Kasumi-1 (cell line): Measurements from ENCODE around the gene ADAMTS12.
"Not testable (repeated sequence)": the region's sequence is repeated elsewhere in the genome, so short reads cannot be mapped to it uniquely, and the experiment has no call there.

Experiments
- DNase-seq, 2 experiments: peaks; one replicate each; lab custom pipeline; 2025; lab: John Stamatoyannopoulos, UW

The ADAMTS12 gene

DNA sequence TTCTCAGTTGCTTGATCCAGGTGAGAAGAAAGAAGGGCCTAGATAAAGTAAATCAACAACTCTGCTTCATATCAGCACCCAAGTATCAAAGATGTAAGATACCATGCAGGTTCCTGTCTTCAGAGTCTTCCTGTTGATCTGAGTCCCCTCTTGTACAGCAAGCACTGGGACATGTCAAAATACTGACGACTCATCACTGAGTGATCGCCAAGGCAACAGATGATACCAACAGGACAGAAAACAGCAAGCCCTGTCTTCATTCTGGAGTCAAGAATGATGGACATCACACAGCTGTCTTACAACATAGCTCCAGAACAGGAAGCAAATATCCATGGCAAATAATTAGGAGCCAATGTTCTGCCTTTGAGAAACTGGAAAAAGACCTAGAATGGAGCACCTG is 367.3 kb downstream of the ADAMTS12 start:
- DNase-seq = no peak

DNA sequence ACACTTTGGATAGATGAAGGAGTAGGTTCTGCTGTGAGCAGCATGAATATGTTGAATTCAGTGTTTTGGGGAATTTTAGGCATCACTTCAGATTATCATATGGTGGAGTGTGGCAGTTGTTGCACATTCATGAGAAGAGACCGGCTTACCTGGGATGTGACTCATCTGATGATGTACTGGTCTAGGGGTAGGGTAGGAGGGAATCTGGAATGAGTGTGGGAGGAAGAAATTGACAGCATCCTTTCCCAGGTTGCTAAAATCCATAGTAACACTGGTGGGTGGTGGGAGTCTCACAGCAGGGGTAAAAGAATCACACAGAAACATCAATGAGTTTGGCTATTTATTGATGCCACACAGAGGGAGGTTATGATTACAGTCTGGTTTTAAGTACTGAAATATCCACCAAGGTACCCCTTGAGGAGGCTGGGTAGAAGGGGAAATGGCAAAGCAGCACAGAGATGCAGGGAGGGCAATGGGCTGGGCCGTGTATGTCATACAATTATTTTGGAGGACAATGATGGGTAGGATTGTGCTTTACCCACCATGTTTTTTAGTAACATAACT is 368.5 kb downstream of the ADAMTS12 start:
- no peak for DNase-seq

DNA sequence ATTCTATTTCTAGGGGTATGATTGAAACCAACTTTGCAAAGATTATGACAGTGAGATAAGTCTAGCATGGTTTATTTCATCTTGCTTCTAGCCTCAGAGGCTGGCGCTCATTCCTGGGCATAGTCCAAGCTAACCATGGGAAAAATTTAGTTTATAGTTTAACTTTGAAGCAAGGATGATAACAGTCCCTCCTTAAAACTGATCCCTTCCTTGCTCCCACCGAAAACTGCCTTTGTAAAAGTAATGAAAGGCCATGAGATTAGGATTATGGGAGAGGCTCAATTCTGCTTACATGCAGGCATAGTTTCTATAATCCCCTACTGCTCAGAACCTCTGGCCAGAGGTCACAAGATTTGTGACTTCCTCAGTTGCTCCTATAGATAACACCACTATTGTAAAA is 375.4 kb downstream of the ADAMTS12 start:
- DNase-seq = no peak

DNA sequence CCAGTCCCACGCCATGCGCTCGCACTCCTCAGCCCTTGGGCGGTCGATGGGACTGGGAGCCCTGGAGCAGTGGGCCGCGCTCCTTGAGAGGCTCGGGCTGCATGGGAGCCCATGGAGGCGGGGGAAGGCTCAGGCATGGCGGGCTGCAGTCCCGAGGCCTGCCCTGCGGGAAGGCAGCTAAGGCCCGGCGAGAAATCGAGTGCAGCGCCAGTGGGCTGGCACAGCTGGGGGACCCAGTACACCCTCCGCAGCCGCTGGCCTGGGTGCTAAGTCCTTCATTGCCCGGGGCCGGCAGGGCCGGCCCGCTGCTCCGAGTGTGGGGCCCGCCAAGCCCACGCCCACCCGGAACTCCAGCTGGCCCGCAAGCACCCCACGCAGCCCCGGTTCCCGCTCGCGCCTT is 376.4 kb downstream of the ADAMTS12 start:
- DNase-seq = not testable (repeated sequence)

DNA sequence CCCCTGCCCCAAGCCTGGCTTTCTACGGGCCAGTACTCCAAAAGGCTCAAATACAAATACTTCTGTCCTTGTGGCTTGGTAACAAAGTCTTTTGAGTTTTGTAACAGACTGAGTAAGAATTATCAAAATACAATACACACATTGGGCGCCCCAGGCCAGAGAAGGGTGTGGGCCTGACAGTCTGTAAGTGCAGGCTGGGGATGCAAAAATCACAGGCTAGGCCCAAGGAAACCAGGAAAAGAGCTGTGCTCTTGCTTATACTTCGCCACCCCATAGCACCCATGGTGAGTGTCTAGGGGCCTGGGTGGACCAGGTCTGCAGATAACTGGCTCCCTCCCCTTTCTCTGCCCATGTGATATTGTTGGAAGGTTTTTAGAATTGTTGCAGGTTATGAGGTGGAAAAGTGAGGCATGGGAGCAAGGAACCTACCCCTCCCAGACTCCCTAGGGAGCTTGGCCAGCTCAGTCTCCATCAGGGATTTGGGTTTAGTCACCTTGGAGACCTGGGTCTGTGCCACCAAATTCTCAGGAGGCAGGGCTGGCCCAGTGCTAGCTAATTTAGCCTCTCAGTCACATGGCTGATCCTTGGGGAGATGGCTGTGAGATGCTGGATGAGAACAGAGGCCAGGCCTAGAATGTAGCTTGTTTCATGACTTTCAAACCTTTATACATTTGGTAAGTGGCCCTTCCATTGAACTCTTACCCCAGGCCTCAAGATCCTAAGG is 378.2 kb downstream of the ADAMTS12 start:
- DNase-seq = no peak

DNA sequence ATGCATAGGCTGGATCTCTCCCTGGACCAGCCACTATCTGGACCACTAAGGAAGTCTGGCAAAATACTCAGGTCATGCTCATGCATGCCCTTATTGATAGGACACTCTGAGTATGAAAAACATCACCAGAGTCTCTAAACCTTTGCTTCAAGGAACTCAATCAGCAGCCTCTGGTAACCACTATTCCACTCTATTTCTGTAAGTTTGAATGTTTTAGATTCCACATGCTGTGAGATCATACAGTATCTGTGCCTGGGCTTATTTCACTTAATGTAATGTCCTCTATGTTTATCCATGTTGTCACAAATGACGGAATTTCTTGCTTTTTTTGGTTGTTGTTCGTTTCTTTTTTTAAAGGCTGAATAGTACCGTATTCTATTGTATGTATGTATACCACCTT is 382.8 kb downstream of the ADAMTS12 start:
- no peak for DNase-seq

DNA sequence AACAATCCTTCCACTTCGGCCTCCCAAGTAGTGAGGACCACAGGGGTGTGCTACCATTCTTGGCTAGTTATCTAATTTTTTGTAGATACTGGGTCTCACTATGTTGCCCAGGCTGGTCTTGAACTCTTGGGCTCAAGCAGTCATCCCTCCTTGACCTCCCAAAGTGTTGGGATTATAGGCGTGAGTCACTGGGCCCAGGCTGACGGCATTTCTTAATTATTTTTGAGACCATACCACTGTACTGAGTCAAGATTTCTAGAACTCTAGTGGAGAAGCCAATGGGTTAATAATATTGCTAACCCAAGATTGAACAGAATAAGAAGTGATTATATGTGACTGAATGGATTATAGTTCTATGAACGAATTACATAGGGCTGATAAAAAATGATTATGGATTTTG is 384.4 kb downstream of the ADAMTS12 start:
- no peak for DNase-seq

DNA sequence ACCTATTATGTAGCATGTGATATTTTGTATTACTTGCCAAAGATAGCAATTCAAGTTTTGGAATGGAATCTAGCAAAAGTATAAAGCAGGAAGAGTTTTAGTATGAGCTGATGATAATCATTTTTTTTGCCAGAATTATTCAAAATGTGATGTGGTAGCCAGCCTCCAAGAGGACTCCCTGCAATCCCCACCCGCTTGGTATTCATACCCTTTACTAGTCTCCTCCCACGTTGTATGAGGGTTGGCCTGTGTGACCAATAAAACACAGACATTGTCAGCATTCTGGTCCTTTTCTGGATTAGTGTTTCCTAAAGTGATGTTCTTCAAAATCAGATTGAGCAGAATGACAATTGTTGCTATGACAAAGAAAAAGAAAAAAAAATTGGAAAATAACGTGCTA is 387.2 kb downstream of the ADAMTS12 start:
- DNase-seq = no peak

DNA sequence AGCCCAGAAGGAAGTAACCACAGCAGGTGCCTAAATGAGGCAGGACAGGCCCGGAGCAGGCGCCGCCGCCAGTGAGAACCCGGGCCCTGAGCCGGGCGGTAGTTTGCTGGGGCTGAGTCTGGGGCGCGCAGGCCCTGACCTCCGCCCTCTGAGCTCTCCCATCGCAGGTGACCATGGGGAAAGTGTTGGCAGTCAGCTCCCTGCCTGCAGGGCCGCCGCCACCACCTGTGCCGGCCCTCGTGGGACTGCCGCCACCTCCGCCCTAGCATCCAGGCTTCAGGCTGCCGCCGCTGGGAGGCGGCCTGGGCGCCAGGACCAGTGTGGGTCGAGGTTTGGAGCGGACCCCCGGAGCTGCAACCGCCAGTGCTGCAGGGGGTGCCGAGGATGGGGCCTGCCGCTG is 389.9 kb downstream of the ADAMTS12 start:
- DNase-seq = no peak

DNA sequence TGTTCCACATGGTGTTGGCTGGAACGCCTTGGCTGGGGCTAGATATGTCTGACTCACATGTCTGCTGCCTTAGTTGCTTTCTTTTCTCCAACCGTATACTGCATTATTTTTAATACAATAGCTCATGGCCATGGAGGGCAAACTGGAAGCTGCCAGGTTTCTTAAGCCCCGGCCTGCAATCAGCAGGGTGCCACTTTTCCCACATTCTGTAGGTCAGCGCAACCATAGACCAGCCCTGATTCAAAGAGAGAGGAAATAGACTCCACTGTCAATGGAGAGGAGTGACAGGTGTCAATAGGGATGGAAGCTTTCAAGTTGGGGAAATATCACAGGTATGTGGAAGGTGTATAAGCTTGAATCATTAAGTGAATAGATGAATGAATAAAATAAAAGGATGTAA is 390.5 kb downstream of the ADAMTS12 start:
- DNase-seq = no peak

DNA sequence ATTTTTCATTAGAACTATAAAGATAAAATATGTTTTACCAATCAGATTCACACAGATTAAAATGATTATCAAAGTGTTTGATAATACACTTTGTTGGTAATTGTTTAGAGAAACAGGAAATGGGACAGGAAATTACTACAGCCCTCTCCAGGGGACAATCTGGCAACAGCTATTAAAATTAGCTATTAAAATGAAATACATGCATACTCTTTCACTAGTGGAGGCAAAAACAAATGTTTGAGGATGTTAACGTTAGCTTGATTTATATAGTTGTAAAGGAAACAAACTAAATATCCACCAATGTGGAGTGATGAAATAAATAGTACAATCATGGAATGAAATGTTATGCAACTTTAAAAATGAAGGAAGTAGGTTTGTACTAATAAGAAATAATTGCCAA is 397.3 kb downstream of the ADAMTS12 start:
- DNase-seq = no peak

DNA sequence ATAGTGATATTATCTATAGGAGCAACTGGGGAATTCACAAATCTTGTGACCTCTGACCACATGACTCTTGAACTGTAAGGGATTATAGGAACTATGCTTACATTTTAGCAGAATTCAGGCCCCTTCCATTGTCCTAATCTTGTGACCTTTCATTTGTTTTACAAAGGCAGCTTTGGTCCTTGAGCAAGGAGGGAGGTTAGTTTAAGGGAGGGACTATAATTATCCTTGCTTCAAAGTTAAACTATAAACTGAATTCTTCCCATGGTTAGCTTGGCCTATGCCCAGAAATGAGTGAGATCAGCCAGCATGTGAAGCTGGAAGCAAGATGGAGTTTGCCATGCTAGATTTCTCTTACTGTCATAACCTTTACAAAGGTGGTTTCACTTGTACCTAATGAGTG is 399.8 kb downstream of the ADAMTS12 start:
- no peak for DNase-seq

DNA sequence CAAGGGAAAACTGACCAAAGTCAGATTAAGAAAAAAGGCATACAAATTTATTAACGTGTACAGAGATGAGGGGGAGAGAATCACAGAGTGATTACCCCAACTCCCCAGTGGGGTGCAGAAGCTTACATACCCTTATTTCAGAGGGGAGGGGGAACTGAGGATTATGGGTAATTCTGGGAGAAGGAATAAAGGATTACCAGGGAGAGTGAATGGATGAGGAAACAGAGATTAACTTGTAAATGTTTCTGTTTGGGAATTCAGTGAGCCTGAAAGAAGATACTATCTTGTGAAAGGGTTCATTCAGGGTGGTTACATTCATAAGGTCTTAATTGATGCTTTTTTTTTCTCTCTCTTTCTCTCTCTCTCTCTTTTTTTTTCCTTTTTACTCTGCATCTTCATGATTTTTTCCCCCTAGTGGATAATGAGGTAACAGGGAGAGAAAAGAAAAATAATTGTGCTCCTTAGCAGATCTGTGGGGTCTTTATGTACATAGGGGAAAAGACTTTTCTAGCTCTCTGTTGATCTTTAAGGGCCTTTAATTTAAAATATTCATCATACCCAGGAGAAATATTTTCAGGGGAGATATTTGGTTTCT is 401.6 kb downstream of the ADAMTS12 start:
- DNase-seq = no peak

DNA sequence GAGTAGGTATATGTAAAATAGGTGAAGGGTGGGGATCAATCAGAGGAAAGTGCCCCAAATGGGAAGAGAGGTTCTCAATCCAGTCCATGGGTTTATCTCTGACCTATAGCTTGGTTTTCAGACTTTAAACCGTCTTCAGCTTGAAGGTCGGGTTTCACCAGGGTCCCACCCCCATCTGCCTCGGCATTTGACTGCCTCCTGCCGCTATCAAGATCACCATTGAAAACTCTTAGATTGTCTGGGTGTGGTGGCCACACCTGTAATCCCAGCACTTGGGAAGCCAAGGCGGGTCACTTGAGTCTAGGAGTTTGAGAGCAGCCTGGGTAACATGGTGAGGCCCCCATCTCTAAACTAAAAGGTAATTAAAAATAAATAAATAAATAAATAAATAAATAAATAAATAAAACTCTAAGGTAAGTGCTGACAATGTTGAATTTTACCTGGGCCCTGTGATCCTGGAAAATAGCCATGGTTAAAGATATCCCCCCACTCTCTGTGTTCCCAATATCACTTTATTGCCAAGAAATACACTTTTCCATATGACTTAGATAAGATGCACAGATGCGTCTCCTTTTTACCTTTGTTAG is 402.2 kb downstream of the ADAMTS12 start:
- no peak for DNase-seq

DNA sequence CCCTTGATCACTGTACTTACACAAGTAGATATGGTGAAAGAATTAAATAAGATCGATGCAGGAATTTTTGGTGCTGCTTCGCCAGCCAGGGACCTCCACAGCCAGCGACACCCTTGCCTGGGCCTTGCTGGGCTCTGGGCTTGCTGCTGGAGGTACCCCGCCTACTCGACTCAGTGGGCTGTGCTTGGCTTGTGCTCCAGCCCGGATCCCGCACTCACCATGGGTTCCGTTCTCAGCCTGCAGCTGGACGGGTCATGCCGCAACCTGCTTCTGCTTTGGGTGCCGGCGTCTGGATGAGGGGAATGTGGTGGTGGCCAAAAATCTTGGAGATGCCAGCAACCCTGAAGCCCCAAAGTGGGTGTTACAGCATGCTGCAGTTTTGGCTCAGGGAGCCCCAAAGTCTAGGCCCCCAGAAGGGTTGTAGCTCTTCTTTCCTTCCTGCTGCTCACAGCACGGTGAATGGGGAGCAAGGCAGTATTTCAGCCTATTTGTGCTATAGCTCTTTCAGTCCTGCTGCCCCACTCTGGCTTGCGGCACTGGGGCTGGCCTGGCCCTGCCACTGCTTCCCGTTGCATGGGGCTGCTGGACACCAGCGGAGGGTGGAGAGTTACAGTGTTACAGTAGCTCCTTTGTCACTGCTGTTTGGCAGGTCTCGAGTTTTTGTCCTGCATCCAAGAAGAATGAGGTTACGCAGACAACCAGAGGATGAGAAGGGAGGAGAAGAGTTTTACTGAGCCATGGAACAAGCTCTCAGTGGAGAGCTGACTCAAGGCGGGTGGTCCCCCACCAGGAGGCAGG is 403.0 kb downstream of the ADAMTS12 start:
- DNase-seq = no peak

DNA sequence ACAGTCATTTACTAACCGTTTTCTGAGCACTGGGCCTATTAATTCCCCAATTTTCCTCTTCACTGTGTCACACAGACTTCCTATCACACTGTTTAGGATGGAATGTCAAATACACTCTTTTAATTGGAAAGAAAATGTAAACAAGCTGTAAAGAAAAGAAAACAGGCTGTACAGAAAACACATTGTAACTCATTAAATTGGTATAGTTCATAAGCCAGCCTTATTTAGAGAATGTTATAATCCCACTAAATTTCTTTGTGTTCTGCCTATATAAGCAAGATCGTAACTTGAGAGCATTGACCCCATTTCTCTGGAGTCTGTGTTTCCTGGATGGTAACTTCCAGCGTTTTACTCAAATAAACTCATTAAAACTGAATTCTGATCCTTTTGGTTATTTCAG is 404.6 kb downstream of the ADAMTS12 start:
- DNase-seq = no peak

DNA sequence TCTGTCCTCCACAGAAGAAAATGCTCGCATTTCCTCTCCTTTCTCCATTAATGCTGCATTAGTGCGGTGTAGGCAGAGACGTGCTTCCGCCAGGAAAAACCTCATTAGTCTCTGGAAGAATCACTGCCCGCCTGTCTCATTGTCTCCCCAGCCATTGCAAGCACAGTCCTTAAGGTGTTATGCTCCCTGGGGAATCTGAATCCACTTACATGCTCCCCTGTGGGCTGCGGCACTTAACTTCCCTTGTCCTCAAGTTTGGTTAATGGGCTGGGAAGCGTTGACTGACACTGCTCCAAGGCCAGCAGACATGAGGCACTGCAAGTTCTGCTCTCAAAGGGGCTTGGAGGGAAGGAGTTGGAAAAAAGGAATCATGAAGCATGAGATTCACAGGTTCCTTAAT is 409.5 kb downstream of the ADAMTS12 start:
- no peak for DNase-seq

DNA sequence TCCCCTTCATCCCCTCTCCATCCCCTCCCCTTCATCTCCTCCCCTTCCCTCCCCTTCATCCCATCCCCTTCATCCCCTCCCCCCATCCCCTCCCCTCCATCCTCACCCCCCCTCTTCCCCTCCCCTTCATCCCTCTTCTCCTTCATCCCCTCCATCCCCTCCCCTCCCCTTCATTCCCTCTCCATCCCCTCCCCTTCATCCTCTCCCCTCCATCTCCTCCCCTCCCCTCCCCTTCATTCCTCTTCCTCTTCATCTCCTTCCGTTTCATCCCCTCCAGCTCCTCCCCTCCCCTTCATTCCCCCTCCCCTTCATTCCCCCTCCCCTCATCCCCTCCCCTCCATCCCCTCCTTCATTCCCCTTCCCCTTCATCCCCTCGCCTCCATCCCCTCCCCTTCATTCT is 410.9 kb downstream of the ADAMTS12 start:
- DNase-seq = no peak

DNA sequence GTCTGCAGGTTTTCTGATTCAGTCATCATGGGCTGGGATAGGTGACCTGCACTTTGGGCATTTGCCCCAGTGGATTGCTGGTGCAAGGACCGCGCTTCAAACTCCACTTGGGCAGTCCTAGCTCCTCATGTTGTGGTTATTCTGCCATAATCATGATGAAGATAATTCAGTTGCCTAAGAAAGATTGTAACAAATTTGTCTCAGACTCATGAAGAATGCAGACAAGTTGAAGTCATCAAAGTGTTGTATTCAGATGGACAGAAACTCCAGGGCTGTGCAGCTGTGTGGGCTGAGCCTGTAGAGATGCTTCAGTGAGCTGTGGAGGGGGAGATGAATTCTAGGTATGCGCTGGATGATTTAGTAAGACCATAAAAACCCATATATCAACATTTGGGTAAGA is 412.5 kb downstream of the ADAMTS12 start:
- no peak for DNase-seq

DNA sequence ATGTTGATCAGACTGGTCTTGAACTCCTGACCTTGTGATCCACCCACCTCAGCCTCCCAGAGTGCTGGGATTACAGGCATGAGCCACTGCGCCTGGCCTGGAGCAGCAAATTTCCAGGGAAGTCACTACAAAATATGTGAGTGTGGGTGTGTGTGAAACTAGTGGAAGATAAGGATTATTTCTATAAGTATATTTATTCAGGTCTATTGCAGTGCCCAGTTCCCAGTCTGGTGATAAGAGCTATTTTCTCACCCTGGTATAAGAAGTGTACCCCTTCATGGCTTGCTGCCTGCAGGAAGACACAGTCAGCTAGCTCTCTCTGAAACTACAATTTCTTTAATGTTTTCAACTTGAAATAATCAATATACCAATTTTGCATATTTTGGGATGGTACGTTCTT is 414.0 kb downstream of the ADAMTS12 start:
- no peak for DNase-seq

DNA sequence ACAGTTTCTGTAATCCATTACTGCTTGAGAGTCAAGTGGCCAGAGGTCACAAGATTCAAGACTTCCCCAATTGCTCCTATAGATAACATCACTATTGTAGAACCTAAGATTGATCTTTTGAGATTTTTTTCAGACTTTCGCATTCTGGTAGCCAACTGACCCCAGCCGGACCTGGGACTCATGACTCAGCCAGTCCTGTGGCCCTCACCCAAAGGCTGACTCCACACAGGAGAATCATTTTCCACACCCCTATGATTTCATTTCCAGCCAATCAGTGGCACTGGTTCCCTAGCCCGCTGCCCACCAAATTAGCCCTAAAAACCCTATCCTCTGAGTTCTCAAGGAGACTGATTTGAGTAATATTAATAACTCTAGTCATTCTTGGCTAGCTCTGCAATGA is 414.8 kb downstream of the ADAMTS12 start:
- DNase-seq = no peak

DNA sequence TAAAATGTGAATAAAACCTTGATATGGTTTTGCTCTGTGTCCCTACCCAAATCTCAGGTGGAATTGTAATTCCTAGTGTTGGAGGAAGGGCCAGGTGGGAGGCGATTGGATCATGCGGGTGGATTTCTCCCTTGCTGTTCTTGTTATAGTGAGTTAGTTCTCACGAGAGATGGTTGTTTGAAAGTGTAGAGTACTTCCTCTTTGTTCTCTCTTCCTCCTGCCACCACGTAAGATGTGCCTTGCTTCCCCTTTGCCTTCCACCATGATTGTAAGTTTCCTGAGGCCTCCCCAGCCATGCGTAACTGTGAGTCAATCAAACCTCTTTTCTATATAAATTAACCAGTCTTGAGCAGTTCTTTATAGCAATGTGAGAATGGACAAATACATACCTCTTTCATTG is 416.1 kb downstream of the ADAMTS12 start:
- peak; percentile 39 to 41 for DNase-seq
